Activated CD4-positive, alpha-beta T cell treated with anti-CD3 and anti-CD28 coated beads for 36 hours (primary cell): ENCODE data around the gene LTBR. TPM values are rescaled to one million over a fixed set of nuclear protein-coding genes. Genes with fewer than 3 reads are reported as not detected.
A peak's percentile ranks its signal among the peaks of the same experiment; 100 is the strongest.

Experiments used
- ATAC-seq: fragments of 200-7000 bp; cut with Tn5 transposase; one replicate; pipeline ENCODE4 v1.10.0; 2021; ENCODE audit warnings: mild to moderate bottlenecking, moderate library complexity
- CTCF ChIA-PET: fragments of 350-600 bp; sonication (Branson Sonifier 250); formaldehyde crosslinking; loops from one replicate; lab custom pipeline; 2021; ENCODE audit warnings: antibody characterized with exemption; lab: Charles Lee
- POLR2A ChIA-PET: fragments of 350-600 bp; sonication (Branson Sonifier 250); formaldehyde crosslinking; loops from one replicate; lab custom pipeline; 2021; ENCODE audit warnings: antibody characterized with exemption, inconsistent platforms; lab: Charles Lee
- DNase-seq: peaks from one replicate; pipeline ENCODE4 v3.0.0-alpha.2; 2020
- H3K27ac Mint-ChIP-seq: one replicate; pipeline ENCODE4 v1.8.0; 2021; ENCODE audit warnings: mixed read lengths
- H3K27me3 Mint-ChIP-seq: one replicate; pipeline ENCODE4 v1.8.0; 2021; ENCODE audit warnings: mixed read lengths
- H3K36me3 Mint-ChIP-seq: one replicate; pipeline ENCODE4 v1.8.0; 2021; ENCODE audit warnings: low read depth, mixed read lengths
- H3K4me1 Mint-ChIP-seq: one replicate; pipeline ENCODE4 v1.8.0; 2021; ENCODE audit warnings: mixed read lengths
- H3K4me3 Mint-ChIP-seq: one replicate; pipeline ENCODE4 v1.8.0; 2021; ENCODE audit warnings: mild to moderate bottlenecking, moderate library complexity, mixed read lengths
- H3K9me3 Mint-ChIP-seq: one replicate; pipeline ENCODE4 v1.8.0; 2021; ENCODE audit warnings: low read depth, mixed read lengths
- intact Hi-C, 2 experiments: fragments of 100-400 bp; cut with DNase I in 1 of 2; cut with micrococcal nuclease in 1 of 2; formaldehyde crosslinking; loops; one replicate each; pipeline versions ENCODE4 v1.14.2 to v1.15.1; 2022 to 2024; cut with DNase I, micrococcal nuclease
- total RNA-seq, 2 experiments: library from RNA; stranded (reverse); gene quantifications; one replicate each; pipeline ENCODE4 v1.2.3, GENCODE V29; 2021

The LTBR gene
- total RNA-seq, 2 experiments from 2014 or later = 0.57 to 1.1 TPM

DNA sequence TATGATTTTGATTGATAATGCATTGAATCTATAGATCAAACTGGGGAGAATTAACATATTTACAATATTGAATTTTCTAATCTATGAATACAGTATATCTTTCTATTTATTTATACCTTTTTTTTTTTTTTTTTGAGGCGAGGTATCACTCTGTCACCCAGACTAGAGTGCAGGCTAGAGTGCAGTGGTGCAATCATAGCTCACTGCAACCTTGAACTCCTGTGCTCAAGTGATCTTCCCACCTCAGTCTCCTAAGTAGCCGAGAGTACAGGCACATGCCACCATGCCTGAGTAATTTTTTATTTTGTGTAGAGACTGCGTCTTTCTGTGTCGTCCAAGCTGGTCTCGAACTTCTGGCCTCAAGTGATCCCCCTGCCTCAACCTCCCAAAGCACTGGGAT is 20.4 kb downstream of the LTBR start:
- Mint-ChIP-seq H3K36me3 (no peaks in the 10 kb centered on the region), H3K4me1 (peaks cover 5% of the 10 kb centered on the region), H3K9me3 (no peaks in the 10 kb centered on the region), H3K4me3 (no peak overlapping the region), H3K27me3 (no peaks in the 10 kb centered on the region), H3K27ac (no peak overlapping the region)
- ATAC-seq = no peak
- POLR2A ChIA-PET = no interaction called here
- CTCF ChIA-PET = no interaction called here
- DNase-seq = no peak
- intact Hi-C loops = no loop called here

DNA sequence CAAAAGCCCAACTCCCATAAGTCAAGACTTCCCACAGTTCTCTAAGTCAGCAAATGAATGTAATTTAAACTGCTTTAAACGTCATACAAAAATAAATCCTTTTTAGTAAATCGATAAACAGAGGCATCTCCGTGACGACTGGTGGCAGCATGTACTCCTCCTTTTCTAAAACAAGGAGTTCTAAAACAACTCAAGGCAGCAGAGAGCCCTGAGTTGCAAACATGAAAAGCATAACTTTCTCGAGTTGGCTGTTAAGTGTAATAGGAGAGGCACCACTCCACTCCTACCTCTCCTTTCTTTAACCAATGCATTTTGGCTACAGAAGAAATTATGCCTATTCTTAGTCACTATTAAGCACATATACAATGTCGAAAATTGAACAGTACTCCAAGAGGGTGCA is 22.0 kb downstream of the LTBR start:
- Mint-ChIP-seq H3K9me3 (no peaks in the 10 kb centered on the region), H3K27ac (no peak overlapping the region), H3K4me1 (peaks cover 5% of the 10 kb centered on the region), H3K36me3 (no peaks in the 10 kb centered on the region), H3K4me3 (no peak overlapping the region), H3K27me3 (no peaks in the 10 kb centered on the region)
- CTCF ChIA-PET = no interaction called here
- ATAC-seq (no peak), DNase-seq (no peak)
- POLR2A ChIA-PET = interaction anchor here (0.7 kb wide), 1 partner anchor 80 kb away, joined by 8 read pairs; no protein-coding TSS in a partner anchor
- intact Hi-C loops = no loop called here

DNA sequence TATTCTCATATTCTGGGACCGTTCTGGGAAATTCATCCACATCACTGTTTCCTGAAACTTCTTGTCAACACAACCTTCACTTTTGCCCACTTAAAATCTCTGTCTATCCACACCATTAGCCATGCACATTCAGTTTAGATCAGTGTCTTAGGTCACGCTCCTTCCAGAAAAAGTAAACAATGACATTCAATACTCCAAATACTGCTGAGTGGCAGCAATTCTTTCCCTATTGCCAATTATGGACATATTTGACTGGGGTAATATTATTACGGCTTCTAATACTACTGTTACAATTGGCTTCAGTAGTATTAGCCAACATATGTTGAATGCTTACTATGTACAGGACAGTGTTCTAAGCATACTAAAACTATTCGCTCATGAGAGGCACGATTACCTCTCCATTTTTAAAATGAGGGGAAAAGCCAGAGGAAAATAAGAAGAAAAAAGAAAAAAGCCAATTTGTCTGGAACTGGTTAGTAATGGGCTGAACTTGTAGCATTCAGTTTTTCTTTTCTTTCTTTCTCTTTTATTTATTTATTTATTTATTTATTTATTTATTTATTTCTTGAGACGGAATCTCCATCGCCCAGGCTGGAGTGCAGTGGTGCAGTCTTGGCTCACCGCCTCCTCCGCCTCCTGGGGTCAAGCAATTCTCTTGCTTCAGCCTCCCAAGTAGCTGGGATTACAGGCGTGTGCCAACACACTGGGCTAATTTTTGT is 23.4 kb downstream of the LTBR start:
- ChIA-PET CTCF (no interaction called here), POLR2A (interaction anchor here (0.7 kb wide), 1 partner anchor 10 kb away, joined by 4 read pairs; no protein-coding TSS in a partner anchor)
- intact Hi-C loops = no loop called here
- Mint-ChIP-seq H3K9me3 (no peaks in the 10 kb centered on the region), H3K4me3 (no peak overlapping the region), H3K4me1 (peaks cover 5% of the 10 kb centered on the region), H3K27ac (no peak overlapping the region), H3K27me3 (no peaks in the 10 kb centered on the region), H3K36me3 (no peaks in the 10 kb centered on the region)
- ATAC-seq (no peak), DNase-seq (no peak)

DNA sequence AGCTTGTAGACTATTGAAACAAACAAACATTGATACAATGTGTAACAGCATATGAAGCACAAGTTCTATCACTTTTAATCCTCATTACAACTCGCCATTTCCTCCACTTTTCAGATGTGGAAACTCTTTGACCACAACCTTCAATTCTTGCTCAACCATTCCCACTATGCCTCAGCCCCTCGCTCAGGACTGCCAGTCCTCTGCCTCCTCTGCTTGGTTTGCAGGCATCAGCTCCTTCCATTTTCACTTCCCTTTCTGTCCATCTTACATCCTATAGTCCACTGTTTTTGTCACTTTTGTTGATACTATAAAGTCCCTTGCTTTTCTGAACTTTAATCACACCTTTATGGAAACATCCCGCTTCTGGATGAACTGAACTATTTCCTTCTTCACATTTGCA is 32.6 kb downstream of the LTBR start:
- Mint-ChIP-seq H3K36me3 (no peaks in the 10 kb centered on the region), H3K4me3 (no peak overlapping the region), H3K9me3 (no peaks in the 10 kb centered on the region), H3K27me3 (no peaks in the 10 kb centered on the region), H3K27ac (no peak overlapping the region), H3K4me1 (peaks cover 10% of the 10 kb centered on the region)
- CTCF ChIA-PET = no interaction called here
- DNase-seq (peak; percentile 33), ATAC-seq (peak; percentile 63)
- POLR2A ChIA-PET = no interaction called here
- intact Hi-C loops = no loop called here

DNA sequence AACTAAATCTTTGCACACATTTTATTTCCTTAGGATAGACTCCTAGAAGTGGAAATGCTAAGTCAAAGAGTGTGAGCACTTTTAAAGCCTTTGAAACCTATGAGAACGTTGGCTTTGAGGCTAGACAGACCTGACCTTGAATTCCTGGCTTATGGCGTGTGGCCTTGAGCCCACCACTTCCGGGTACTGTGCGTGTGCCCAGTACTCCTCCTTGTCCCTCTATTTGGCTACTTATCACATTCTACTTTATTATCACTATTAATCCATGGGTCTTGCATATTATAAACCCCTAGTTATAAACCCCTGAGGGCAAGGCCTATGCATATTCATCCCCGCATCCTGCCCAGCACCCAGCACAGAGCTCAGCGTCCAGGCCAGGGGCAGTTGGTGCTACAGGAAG is 34.8 kb downstream of the LTBR start:
- Mint-ChIP-seq H3K27me3 (no peaks in the 10 kb centered on the region), H3K4me1 (peaks cover 16% of the 10 kb centered on the region), H3K9me3 (no peaks in the 10 kb centered on the region), H3K27ac (no peak overlapping the region), H3K4me3 (no peak overlapping the region), H3K36me3 (no peaks in the 10 kb centered on the region)
- ChIA-PET POLR2A (interaction anchor here (0.6 kb wide), 1 partner anchor 94 kb away, joined by 3 read pairs; no protein-coding TSS in a partner anchor), CTCF (interaction anchor here (0.8 to 1.9 kb wide), 3 partner anchors 47 to 169 kb away, joined by 3 to 6 read pairs (median 4); no protein-coding TSS in a partner anchor)
- no peak for ATAC-seq
- intact Hi-C loops = no loop called here
- no peak for DNase-seq

DNA sequence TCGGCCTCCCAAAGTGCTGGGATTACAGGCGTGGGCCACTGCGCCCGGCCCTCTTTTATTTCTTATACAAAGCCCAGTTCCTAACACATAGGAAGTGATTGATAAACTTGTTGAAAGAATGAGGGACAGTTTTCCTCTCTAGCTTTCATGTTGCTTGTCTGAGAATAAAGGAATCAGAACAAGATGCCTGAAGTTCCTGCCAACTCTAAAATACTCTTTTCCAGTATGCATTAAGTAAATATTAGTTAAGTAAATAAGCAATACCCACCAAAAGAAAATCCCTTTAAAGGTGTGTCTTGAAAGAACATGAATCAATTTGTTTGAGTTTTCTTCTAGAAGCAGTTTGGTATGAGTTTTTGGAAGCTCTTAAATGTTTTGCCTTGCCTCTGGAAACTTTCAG is 36.4 kb downstream of the LTBR start:
- H3K9me3 Mint-ChIP-seq = no peaks in the 10 kb centered on the region
- ATAC-seq (no peak), DNase-seq (no peak)
- ChIA-PET CTCF (no interaction called here), POLR2A (no interaction called here)
- no peaks in the 10 kb centered on the region for H3K36me3 Mint-ChIP-seq
- no peak overlapping the region for H3K4me3 Mint-ChIP-seq
- intact Hi-C loops = loop anchor here (5.0 kb wide), 1 partner anchor 98 kb away; no protein-coding TSS in a partner anchor
- H3K4me1 Mint-ChIP-seq = peaks cover 26% of the 10 kb centered on the region
- H3K27ac Mint-ChIP-seq = no peak overlapping the region
- H3K27me3 Mint-ChIP-seq = no peaks in the 10 kb centered on the region

DNA sequence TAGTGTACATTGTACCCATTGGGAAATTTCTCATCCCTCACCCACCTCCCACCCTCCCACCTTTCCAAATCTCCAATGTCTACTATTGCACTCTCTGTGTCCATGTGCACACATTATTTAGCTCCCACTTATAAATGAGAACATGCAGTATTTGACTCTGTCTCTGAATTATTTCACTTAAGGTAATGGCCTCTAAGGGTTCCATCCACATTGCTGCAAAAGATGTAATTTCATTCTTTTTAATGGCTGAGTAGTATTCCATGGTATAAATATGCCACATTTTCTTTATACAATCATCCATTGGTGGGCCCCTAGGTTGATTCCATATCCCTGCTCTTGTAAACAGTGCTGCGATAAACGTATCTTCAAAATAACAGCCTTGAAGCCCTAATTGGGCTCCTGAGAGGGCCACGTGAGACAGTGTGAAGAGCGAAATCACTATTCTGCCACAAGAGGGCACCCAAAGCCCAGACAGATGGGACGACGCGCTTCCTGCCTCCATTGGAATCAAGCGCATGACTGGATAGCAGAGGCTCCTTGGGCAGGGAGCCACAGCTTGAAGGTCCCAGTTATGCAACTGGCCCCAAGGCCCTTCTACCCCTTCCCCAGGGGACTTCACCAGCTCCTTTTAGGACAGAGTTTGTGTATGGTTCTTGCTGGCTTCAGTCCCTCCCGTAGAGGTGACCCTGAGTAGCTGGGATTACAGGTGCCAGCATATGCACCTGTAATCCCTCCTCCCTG is 39.5 kb downstream of the LTBR start:
- H3K36me3 Mint-ChIP-seq = no peaks in the 10 kb centered on the region
- intact Hi-C loops = loop anchor here (1.0 to 5.0 kb wide), 9 partner anchors 38 to 133 kb away; partner anchors contain the start of genes IFFO1 (in 2 of the 2), MRPL51 (in 1 of the 2) and NCAPD2 (in 1 of the 2)
- DNase-seq (peak; percentile 86), ATAC-seq (peak; percentile 62)
- H3K9me3 Mint-ChIP-seq = no peaks in the 10 kb centered on the region
- H3K27me3 Mint-ChIP-seq = no peaks in the 10 kb centered on the region
- ChIA-PET CTCF (interaction anchor here (0.6 to 7.8 kb wide), 25 partner anchors 11 to 595 kb away, joined by 3 to 200 read pairs (median 5); partner anchors contain the start of genes CD27, GAPDH, LPCAT3 and MRPL51), POLR2A (interaction anchor here (0.9 to 1.6 kb wide), 5 partner anchors 23 to 112 kb away, joined by 3 to 12 read pairs (median 4); partner anchors contain the start of gene VAMP1)
- peak overlapping the region; percentile 39 for H3K4me3 Mint-ChIP-seq
- peaks cover 47% of the 10 kb centered on the region for H3K4me1 Mint-ChIP-seq
- H3K27ac Mint-ChIP-seq = peak overlapping the region; percentile 87

DNA sequence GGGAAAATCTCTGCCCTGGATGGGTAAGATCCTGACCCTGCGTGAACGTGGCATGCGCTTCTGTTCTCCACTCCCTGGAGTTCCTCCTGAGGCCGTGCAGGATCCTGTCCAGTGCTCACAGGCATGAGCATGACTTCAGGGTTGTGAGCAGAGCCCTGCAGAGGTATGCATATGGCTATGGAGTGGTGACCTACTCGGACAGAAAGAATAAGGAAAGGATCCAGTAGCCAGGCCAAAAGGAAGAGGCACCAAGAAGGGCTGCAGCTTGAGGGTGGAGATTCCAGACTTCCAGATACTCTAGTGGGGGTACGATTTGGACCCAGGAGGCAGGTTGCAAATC is 40.0 kb downstream of the LTBR start:
- Mint-ChIP-seq H3K27ac (peak overlapping the region; percentile 87), H3K4me1 (peaks cover 49% of the 10 kb centered on the region), H3K9me3 (no peaks in the 10 kb centered on the region), H3K36me3 (no peaks in the 10 kb centered on the region), H3K27me3 (no peaks in the 10 kb centered on the region), H3K4me3 (peak overlapping the region; percentile 39)
- DNase-seq = no peak
- ChIA-PET CTCF (interaction anchor here (0.6 to 7.8 kb wide), 21 partner anchors 11 to 357 kb away, joined by 3 to 200 read pairs (median 6); partner anchors contain the start of genes CD27, GAPDH, MRPL51 and TAPBPL), POLR2A (interaction anchor here (0.9 to 1.6 kb wide), 5 partner anchors 22 to 111 kb away, joined by 3 to 12 read pairs (median 4); partner anchors contain the start of gene VAMP1)
- no peak for ATAC-seq
- intact Hi-C loops = loop anchor here (5.0 kb wide), 1 partner anchor 102 kb away; no protein-coding TSS in a partner anchor

DNA sequence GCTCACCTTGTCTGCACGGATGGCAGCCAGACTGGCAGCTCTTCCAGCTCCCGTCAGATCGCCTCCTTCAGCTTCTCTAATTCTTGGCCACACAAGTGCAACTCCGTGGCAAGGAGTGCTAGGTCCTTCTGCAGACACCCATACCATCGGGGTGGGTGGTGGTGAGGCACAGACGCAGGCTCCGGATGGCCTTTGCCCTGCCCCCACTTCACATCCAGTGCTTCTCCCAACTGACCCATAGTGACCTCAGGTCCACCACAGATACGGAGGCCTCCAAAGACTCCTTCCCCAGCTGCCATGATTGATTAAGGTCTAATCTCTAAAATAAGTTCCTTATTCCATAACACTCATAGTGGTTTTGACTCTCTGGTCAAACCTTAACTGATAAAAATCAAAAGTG is 40.9 kb downstream of the LTBR start:
- intact Hi-C loops = loop anchor here (5.0 kb wide), 1 partner anchor 103 kb away; no protein-coding TSS in a partner anchor
- H3K9me3 Mint-ChIP-seq = no peaks in the 10 kb centered on the region
- POLR2A ChIA-PET = interaction anchor here (0.8 to 3.4 kb wide), 8 partner anchors 21 to 110 kb away, joined by 3 to 10 read pairs (median 4); partner anchors contain the start of genes TAPBPL and VAMP1
- no peaks in the 10 kb centered on the region for H3K27me3 Mint-ChIP-seq
- ATAC-seq = no peak
- H3K36me3 Mint-ChIP-seq = no peaks in the 10 kb centered on the region
- H3K27ac Mint-ChIP-seq = peak overlapping the region; percentile 61
- CTCF ChIA-PET = interaction anchor here (0.8 to 7.8 kb wide), 17 partner anchors 10 to 283 kb away, joined by 3 to 200 read pairs (median 6); partner anchors contain the start of genes CD27, GAPDH, MRPL51 and TAPBPL
- H3K4me1 Mint-ChIP-seq = peaks cover 55% of the 10 kb centered on the region
- DNase-seq = no peak
- H3K4me3 Mint-ChIP-seq = no peak overlapping the region

DNA sequence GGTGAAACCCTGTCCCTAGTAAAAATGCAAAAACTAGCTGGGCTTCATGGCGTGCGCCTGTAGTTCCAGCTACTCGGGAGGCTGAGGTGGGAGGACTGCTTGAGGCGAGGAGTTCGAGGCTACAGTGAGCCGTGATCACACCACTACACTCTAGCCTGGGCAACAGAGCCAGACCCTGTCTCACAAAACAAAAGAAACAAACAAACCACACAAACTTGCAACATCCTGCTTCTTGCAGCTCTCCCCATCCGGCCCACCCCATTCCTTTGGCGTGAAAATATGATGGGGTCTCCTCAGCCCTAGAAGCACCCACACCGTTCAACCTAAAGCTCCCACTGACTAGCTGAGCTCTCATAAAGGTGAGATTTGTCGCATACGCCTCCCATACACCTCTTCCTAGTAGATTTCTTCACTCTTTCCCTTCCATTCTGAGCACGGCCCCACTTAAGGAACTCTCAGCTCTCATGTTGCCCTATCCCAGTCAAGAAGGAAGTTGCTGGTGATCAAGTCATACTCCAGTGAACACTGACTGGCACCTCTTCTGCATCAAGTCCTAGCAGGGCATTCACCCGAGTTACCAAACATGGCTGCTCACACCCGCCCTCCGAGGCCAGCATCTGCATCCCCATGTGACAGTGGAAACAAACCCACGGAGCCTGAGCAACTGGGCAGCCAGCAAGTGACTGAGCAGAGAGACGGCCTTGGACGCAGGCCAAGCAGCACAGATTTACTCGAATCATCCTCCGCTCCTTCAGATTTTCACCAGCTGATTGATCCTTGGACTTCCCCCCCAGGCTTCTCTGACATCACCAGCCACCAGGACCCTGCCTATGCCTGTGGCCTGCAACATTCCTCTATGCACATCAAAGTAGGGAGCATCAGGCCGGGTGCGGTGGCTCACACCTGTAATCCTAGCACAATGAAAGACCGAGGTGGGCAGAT is 41.9 kb downstream of the LTBR start:
- Mint-ChIP-seq H3K36me3 (no peaks in the 10 kb centered on the region), H3K9me3 (no peaks in the 10 kb centered on the region), H3K27ac (peak overlapping the region; percentile 92), H3K4me1 (peaks cover 65% of the 10 kb centered on the region), H3K27me3 (no peaks in the 10 kb centered on the region), H3K4me3 (peak overlapping the region; percentile 81)
- CTCF ChIA-PET = interaction anchor here (0.6 to 7.8 kb wide), 16 partner anchors 19 to 355 kb away, joined by 3 to 200 read pairs (median 6); partner anchors contain the start of genes CD27, GAPDH, MRPL51 and TAPBPL
- peak; percentile 67 for DNase-seq
- POLR2A ChIA-PET = interaction anchor here (0.7 to 3.4 kb wide), 11 partner anchors 26 to 108 kb away, joined by 3 to 13 read pairs (median 4); partner anchors contain the start of genes TAPBPL and VAMP1
- ATAC-seq = no peak
- intact Hi-C loops = loop anchor here (2.0 kb wide), 2 partner anchors 27 to 89 kb away; partner anchors contain the start of gene TAPBPL (in 1 of the 2)
